UCSD-AML1 (cell line): ENCODE results near the gene TRMT44.

ENCODE experiments used
- DNase-seq: peaks from one replicate; lab custom pipeline; 2025; ENCODE audit not compliant: unreplicated experiment; lab: John Stamatoyannopoulos, UW

The TRMT44 gene

DNA sequence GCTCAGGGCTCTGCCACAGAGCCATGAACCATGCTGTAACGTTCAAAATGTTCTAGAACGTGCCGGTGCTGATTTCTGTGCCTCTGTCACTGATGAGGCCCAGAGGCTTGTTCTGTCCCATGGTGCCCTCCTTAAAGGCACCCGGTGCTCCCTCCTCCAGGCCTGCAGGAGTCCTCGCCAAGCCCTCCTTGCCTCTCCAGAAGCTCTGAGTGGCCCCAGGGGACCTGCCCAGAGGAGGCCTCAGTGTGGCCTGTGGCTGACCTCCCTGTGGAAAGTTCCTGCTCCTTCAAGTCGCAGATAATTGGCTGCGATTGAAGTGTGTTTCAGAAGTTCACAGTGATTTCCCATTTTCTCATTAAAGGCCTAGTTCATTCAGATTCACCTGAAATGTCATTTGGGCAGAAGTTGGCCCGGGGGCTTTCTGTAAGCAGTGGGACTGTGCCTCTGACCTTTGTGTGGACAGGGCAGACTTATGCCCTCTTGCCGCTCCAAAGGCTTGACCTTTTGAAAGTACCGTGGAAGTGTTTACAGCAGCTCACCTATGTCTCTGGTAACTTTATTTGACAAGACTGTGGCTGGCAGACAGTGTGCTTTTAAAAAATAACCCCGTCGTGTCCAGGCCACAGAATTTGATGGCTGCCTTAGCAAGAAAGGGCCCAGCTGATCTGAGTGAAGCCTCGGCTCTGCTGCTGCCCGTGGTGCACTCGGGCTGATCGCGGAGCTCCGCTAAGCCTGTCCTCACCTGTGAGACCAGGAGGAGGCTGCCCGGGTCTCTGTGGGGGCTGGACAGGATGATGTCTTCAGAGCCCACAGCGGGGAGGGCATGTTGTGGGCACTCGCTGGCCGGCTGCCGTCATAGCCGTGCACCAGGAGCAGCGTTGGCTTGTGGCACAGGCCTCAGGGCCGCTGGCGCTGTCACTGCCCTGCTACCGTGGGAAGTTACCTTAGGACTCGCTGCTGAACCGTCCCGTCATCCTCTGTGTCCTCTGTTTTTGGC is 25.3 kb downstream of the TRMT44 start:
- no peak for DNase-seq

DNA sequence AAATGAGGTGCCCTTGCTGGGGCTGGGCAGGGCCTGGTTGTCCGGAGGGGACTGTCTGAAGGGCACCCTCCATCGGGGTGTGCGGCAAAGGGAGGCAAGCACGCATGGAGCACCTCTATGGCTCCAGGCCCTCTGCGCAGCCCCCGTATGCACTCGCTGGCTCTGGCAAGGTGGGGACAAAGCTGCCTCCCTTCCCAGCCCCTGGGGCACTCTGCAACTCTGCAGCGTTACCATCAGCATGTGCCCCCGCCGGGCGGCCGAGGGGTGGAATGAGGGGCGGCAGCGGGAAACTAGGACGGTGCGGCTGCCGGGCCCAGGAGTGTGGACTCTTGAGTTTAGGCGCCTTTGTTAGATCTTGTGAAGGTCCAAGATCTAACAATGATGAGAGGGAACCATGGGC is 26.4 kb downstream of the TRMT44 start:
- no peak for DNase-seq

GRCh38 chr4:8468746-8469535 is 28.4 kb downstream of the TRMT44 start:
- peak; percentile 54 for DNase-seq

DNA sequence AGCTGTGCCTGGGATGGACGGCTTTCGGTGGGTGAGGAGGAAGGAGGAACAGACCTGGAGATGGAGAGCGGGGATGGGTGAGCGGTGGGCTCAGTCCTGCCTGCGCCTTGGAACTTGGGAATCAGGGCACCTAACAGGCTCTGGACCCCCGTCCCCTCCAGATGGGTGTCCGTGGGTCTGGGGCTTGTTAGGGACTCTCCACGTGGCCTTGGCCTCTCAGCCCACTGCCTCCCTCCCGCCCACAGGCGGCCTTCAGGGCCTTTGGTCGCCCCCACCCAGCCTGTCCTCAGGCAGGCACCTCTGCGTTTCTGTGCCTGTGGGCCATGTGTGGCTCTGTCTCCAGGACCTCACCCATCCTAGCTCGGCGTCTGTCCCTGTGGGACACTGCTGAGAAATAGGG is 29.0 kb downstream of the TRMT44 start:
- no peak for DNase-seq

- DNase-seq, result no peak
Observed at GRCh38 chr4:8470451-8471024, 30.0 kb downstream of the TRMT44 start.

DNA sequence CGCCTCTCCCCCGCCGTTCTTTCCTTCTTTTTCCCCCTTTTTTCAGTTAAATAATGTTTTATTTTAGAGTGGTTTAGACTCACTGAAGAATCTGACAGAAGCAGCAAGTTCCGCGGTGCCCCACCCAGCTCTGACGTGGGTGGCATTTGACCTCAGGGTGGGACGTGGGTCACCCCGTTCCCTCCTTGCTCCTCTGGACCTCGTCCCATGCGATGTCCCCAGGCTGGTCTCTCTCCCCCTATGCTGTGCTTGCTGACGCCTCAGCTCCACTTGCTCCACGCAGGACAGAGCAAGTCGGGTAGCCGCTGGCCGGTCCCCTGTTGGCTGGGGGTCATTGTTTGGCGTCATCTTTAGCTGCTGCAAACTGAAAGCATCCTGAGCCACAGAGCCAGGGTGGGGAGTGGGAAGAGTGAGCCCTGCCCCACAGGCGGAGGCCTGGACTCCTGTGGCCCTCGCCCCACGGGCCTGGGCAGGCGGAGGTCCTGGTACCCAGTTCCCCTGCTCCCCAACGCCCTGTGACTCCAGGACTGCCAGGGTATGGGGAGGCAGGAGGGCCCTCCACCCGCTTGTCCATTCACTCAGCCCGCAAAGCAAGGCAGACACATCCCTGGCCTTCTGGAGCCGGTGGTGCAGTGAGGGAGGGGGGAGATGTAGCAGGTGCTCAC is 30.8 kb downstream of the TRMT44 start:
- DNase-seq, result no peak

GRCh38 chr4:8472158-8472688 is 31.6 kb downstream of the TRMT44 start:
- DNase-seq, result no peak

- no peak for DNase-seq
Observed at GRCh38 chr4:8472689-8473197, 32.2 kb downstream of the TRMT44 start.

DNA sequence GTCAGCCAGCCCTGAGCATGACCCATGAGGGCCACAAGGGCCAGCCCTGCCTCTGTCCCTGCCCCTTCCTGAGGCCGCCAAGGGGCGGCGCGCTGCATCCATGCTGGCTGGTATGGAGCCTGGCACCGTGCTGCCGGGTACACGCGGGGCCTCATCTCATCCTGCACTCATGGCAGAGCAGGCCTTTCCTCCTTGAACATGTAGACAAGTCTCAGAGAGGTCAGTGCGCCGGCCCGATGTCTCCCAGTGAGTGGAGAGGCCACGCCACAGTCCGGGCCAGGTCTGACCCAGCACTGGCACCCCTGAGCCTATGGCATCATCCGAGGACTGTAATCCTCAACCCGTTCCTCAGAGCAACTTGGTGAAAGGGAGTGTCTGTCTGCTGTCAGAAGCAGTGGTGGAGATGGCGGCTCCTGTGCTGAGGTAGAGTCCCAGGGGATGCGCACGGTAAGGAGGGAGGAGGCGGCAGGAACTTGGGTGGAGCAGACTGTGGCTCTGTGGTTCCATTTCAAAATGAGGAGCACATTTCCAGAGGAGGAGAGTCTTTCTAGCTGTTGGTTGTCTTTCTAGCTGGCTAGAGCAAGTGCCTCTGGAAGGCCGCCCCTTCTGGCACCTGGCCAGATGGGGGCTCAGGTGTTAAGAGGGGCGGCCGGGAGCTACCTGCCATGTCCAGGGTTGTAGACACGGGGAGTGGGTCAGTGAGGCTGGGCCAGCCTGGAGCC is 32.8 kb downstream of the TRMT44 start:
- DNase-seq, result no peak

GRCh38 chr4:8473920-8474590 is 33.5 kb downstream of the TRMT44 start:
- no peak for DNase-seq

- DNase-seq, result no peak
Observed at GRCh38 chr4:8474856-8475255, 34.3 kb downstream of the TRMT44 start.

GRCh38 chr4:8475751-8476575 is 35.4 kb downstream of the TRMT44 start:
- DNase-seq, result no peak

- no peak for DNase-seq
Observed at GRCh38 chr4:8477095-8477635, 36.6 kb downstream of the TRMT44 start.

GRCh38 chr4:8477676-8478075 is 37.1 kb downstream of the TRMT44 start:
- DNase-seq, result no peak

GRCh38 chr4:8478371-8478770 is 37.8 kb downstream of the TRMT44 start:
- DNase-seq, result no peak

DNA sequence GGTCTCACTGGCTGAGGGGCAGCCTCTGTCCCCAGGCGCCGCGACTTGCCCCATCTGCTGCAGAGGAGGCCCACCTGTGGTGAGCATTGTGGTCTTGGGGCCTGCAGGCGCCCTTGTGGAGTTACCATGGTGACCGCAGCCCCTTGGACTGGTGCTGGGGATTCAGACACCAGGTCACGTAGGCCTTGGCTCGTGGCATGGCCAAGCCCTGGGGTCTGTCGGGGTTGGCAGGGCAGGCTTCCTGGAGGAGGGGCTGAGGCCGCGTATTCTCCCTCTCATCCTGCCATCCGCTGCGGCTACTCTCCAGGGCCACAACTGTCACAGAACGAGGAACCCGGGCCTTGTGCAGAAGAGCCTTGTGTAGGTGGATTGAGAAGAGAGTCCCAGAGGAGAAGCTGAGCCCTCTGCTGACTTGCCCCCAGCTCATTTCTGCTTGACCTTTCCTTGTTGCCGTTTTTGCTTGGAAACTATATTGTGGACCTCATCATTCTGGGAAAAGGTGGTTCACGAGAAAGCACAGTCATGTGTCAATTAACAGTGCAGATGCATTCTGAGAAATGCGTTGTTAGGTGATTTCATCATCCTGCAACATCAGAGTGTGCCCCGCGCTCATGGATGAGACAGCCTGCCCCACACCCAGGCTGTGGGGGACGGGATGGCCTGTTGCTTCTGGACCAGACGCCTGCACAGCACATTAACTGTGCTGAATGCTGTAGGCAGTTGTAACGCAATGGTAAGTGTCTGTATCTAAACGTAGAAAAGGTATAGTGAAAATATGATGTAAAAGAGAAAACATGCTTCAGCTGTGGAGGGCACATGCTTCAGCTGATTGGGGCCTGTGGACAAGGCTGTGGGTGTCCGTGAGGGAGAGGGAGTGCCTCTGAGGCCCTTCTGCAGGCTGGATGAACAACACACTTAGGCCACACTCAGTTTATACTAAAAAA is 38.5 kb downstream of the TRMT44 start:
- DNase-seq, result no peak

- DNase-seq, result no peak
Observed at GRCh38 chr4:8480221-8480620, 39.6 kb downstream of the TRMT44 start.
